B cell (primary cell): ENCODE data around the gene CHAMP1. TPM values are rescaled to one million over a fixed set of nuclear protein-coding genes. Genes with fewer than 3 reads are reported as not detected.
"Not testable (repeated sequence)": the region's sequence is repeated elsewhere in the genome, so short reads cannot be mapped to it uniquely, and the experiment has no call there.

ENCODE experiments used
- ATAC-seq: fragments of 200-7000 bp; cut with Tn5 transposase; one replicate; pipeline ENCODE4 v1.10.0; 2021; ENCODE audit warnings: low read depth, mild to moderate bottlenecking, moderate number of reproducible peaks, moderate library complexity
- CTCF ChIA-PET: fragments of 350-600 bp; sonication (Branson Sonifier 250); formaldehyde crosslinking; loops from one replicate; lab custom pipeline; 2021; ENCODE audit warnings: antibody characterized with exemption, inconsistent platforms; lab: Charles Lee
- POLR2A ChIA-PET: fragments of 350-600 bp; sonication (Branson Sonifier 250); formaldehyde crosslinking; loops from one replicate; lab custom pipeline; 2021; ENCODE audit warnings: antibody characterized with exemption; lab: Charles Lee
- DNase-seq: peaks from one replicate; pipeline ENCODE4 v3.0.0; 2013
- H2AFZ ChIP-seq: 2 replicates; pipeline ENCODE4 v1.6.1; 2012; ENCODE audit warnings: mild to moderate bottlenecking, low read depth, low read length; ENCODE audit not compliant: insufficient read depth, poor library complexity, severe bottlenecking
- H3K27ac ChIP-seq, 2 donors: 1 replicate in 1 of 2; 2 replicates in 1 of 2; pipeline ENCODE4 v1.5.1; 2012 to 2013; ENCODE audit warnings: low read length in 2 of 2, mild to moderate bottlenecking in 2 of 2, moderate library complexity in 1 of 2
- H3K27me3 ChIP-seq, 4 experiments: fragments of 200-600 bp in 1 of 4; sonication (generic) in 1 of 4; replicated peaks in 1 of 4; 1 replicate in 2 of 4; 2 replicates in 2 of 4; pipeline versions ENCODE4 v1.6.1 to v1.7.0; 2013 to 2016; ENCODE audit warnings: low read length in 3 of 4, mild to moderate bottlenecking in 2 of 4, mixed read lengths in 1 of 4, moderate library complexity in 1 of 4; ENCODE audit not compliant: insufficient read depth in 4 of 4, control insufficient read depth in 3 of 4; ENCODE audit errors: control extremely low read depth in 1 of 4
- H3K36me3 ChIP-seq, 2 experiments: replicated peaks in 1 of 2; 1 replicate in 1 of 2; 2 replicates in 1 of 2; pipeline versions ENCODE4 v1.6.1 to v1.7.1; 2013; ENCODE audit warnings: low read length in 1 of 2; ENCODE audit not compliant: insufficient read depth in 2 of 2, control insufficient read depth in 1 of 2; ENCODE audit errors: control extremely low read depth in 1 of 2, extremely low read depth in 1 of 2
- H3K4me1 ChIP-seq, 2 donors: fragments of 200-600 bp in 1 of 2; sonication (generic) in 1 of 2; 1 replicate in 1 of 2; 2 replicates in 1 of 2; pipeline versions ENCODE4 v1.5.1 to v1.6.1; 2013 to 2017; ENCODE audit warnings: low read length in 2 of 2; ENCODE audit not compliant: control insufficient read depth in 2 of 2, insufficient read depth in 2 of 2
- H3K4me2 ChIP-seq: replicated peaks from 2 replicates; pipeline ENCODE3; 2012; ENCODE audit warnings: mild to moderate bottlenecking, low read depth, low read length; ENCODE audit not compliant: poor library complexity, severe bottlenecking
- H3K4me3 ChIP-seq, 5 experiments: fragments of 200-600 bp in 1 of 5; sonication (generic) in 1 of 5; 1 replicate in 3 of 5; 2 replicates in 2 of 5; pipeline versions ENCODE4 v1.5.1 to v1.7.0; 2011 to 2016; ENCODE audit warnings: low read length in 4 of 5, mild to moderate bottlenecking in 4 of 5, low read depth in 2 of 5, control low read depth in 1 of 5, moderate library complexity in 1 of 5; ENCODE audit not compliant: insufficient read depth in 1 of 5; ENCODE audit errors: control extremely low read depth in 1 of 5, extremely low read depth in 1 of 5
- H3K79me2 ChIP-seq: fragments of 200-600 bp; sonication (generic); one replicate; pipeline ENCODE4 v1.6.0; 2016; ENCODE audit warnings: low read length; ENCODE audit not compliant: control insufficient read depth, insufficient read depth
- H3K9ac ChIP-seq: fragments of 200-600 bp; sonication (generic); 2 replicates; pipeline ENCODE4 v1.6.1; 2017; ENCODE audit warnings: mild to moderate bottlenecking, low read length, moderate library complexity
- H3K9me3 ChIP-seq, 3 donors: one replicate each; pipeline versions ENCODE4 v1.6.1 to v1.7.1; 2013; ENCODE audit warnings: low read length in 2 of 3; ENCODE audit not compliant: control insufficient read depth in 2 of 3, insufficient read depth in 1 of 3; ENCODE audit errors: control extremely low read depth in 1 of 3
- H4K20me1 ChIP-seq: 2 replicates; pipeline ENCODE4 v1.6.0; 2012; ENCODE audit warnings: mild to moderate bottlenecking, low read length; ENCODE audit not compliant: insufficient read depth, control insufficient read depth, poor library complexity, severe bottlenecking
- H3K27ac Mint-ChIP-seq: one replicate; pipeline ENCODE4 v1.8.0; 2021; ENCODE audit warnings: mixed read lengths
- H3K27me3 Mint-ChIP-seq: one replicate; pipeline ENCODE4 v1.8.0; 2021; ENCODE audit warnings: mixed read lengths
- H3K4me1 Mint-ChIP-seq: one replicate; pipeline ENCODE4 v1.8.0; 2021; ENCODE audit warnings: mixed read lengths
- H3K4me3 Mint-ChIP-seq: one replicate; pipeline ENCODE4 v1.8.0; 2021; ENCODE audit warnings: mixed read lengths
- H3K9me3 Mint-ChIP-seq: one replicate; pipeline ENCODE4 v1.8.0; 2022; ENCODE audit warnings: mixed read lengths; ENCODE audit not compliant: insufficient read depth
- CTCF ChIP-seq: fragments of 200-600 bp; IDR thresholded peaks from one replicate; pipeline ENCODE4 v1.8.0; 2022; ENCODE audit warnings: antibody characterized with exemption, mild to moderate bottlenecking
- WGBS: methylation state at CpG from one replicate; pipeline ENCODE4 v1.1.5; 2013; ENCODE audit warnings: missing lambda C conversion rate; ENCODE audit not compliant: insufficient coverage; 5-methylcytosine and 5-hydroxymethylcytosine counted together
- intact Hi-C: fragments of 100-400 bp; cut with micrococcal nuclease; formaldehyde crosslinking; loops from one replicate; pipeline ENCODE4 v1.10.0; 2022
- polyA plus RNA-seq: library from polyadenylated mRNA; depleted of rRNA; stranded (reverse); fragments of >200 nt; gene quantifications from 2 replicates; pipeline ENCODE4 v1.2.3, GENCODE V29; 2012
- small RNA-seq: library from RNA; depleted of rRNA; stranded (forward); fragments of <200 nt; gene quantifications from one replicate; pipeline ENCODE3, GENCODE V24; 2012; ENCODE audit warnings: low replicate concordance, low read depth; ENCODE audit not compliant: insufficient read length
- total RNA-seq, 2 donors: library from RNA; stranded (reverse); fragments of 120-200 nt in 1 of 2; gene quantifications; 1 replicate in 1 of 2; 2 replicates in 1 of 2; pipeline versions ENCODE4 v1.2.3 to v1.2.4, GENCODE V29; 2013 to 2022

Gene CHAMP1
- total and polyA plus RNA-seq, 2 donors (not counting 1 experiment from before 2014, with no cell fraction given): 14.5 to 34.7 TPM

GRCh38 chr13:114352763-114353162, 38.5 kb downstream of the CHAMP1 start:
- not testable (repeated sequence) for H3K9me3 Mint-ChIP-seq, ATAC-seq, H3K27ac ChIP-seq

GRCh38 chr13:114353382-114353781, 39.1 kb downstream of the CHAMP1 start:
- DNase-seq, CTCF ChIA-PET, H3K4me3 ChIP-seq, ATAC-seq, H3K9me3 ChIP-seq, H3K36me3 ChIP-seq, H3K4me1 ChIP-seq, H3K9me3 Mint-ChIP-seq, H3K4me2 ChIP-seq, intact Hi-C loops, H3K4me1 Mint-ChIP-seq, H2AFZ ChIP-seq, H3K27me3 ChIP-seq, H4K20me1 ChIP-seq, H3K4me3 Mint-ChIP-seq, H3K9ac ChIP-seq, POLR2A ChIA-PET, H3K27ac ChIP-seq, H3K27ac Mint-ChIP-seq, H3K79me2 ChIP-seq: not testable (repeated sequence)
- peaks cover 12% of the 10 kb centered on the region for H3K27me3 Mint-ChIP-seq
- WGBS: 84% methylated on average over 13 of the region's 38 CpGs

More at GRCh38 chr13:114352763-114353162, 38.5 kb downstream of the CHAMP1 start:
- H3K4me3 ChIP-seq, H3K4me1 Mint-ChIP-seq, POLR2A ChIA-PET, H3K9ac ChIP-seq, H3K9me3 ChIP-seq, H3K4me2 ChIP-seq, H3K27ac Mint-ChIP-seq, H3K4me1 ChIP-seq, H3K27me3 ChIP-seq, H3K36me3 ChIP-seq, H2AFZ ChIP-seq, H3K4me3 Mint-ChIP-seq, H4K20me1 ChIP-seq, intact Hi-C loops, H3K79me2 ChIP-seq: not testable (repeated sequence)
- CTCF ChIA-PET: interaction anchor here (0.7 kb wide), 1 partner anchor 356 kb away, joined by 3 read pairs; no protein-coding TSS in a partner anchor
- TF ChIP-seq CTCF: peak; percentile 41
- peaks cover 18% of the 10 kb centered on the region for H3K27me3 Mint-ChIP-seq
- 78% methylated on average over 17 of the region's 34 CpGs for WGBS
- DNase-seq: peak; percentile 35

Small RNAs within 50 kb of the gene (small RNA-seq; reads per million reads assigned to genes)
- gene MIR4502: not detected

Other genes starting within 250 kb of the CHAMP1 start
- 87.4 and 88.8 TPM in 2 replicates for gene RASA3, start 181.9 kb upstream of the CHAMP1 start, total RNA-seq
- gene RASA3, start 181.9 kb upstream of the CHAMP1 start, polyA plus RNA-seq: 45.9 and 54.2 TPM in 2 replicates
- 0.22 TPM in 1 of 2 replicates, not detected in the other for gene CFAP97D2, start 135.2 kb upstream of the CHAMP1 start, total RNA-seq
- gene CFAP97D2, start 135.2 kb upstream of the CHAMP1 start, polyA plus RNA-seq: 0.09 and 0.32 TPM in 2 replicates
- 121 and 127 TPM in 2 replicates for gene CDC16, start 79.6 kb upstream of the CHAMP1 start, total RNA-seq
- 94.8 and 137 TPM in 2 replicates for gene CDC16, start 79.6 kb upstream of the CHAMP1 start, polyA plus RNA-seq
- gene UPF3A, start 32.9 kb upstream of the CHAMP1 start, total RNA-seq: 106 and 109 TPM in 2 replicates
- gene UPF3A, start 32.9 kb upstream of the CHAMP1 start, polyA plus RNA-seq: 72.9 and 115 TPM in 2 replicates